D721Med (cell line): ENCODE measurements around the gene PPT2.

ENCODE experiments used
- DNase-seq: peaks from one replicate; pipeline ENCODE4 v3.0.0; 2011; ENCODE audit warnings: low spot score; ENCODE audit not compliant: insufficient read length
- FAIRE-seq: peaks from 2 replicates; lab custom pipeline; 2011; peaks lifted over from hg19 to GRCh38; lab: Jason Lieb, UNC
- CTCF ChIP-seq: IDR thresholded peaks from 2 replicates; pipeline ENCODE4 v1.5.1; 2012; ENCODE audit warnings: mild to moderate bottlenecking, control low read depth; ENCODE audit not compliant: insufficient read depth; ENCODE audit errors: missing control alignments

The PPT2 gene

GRCh38 chr6:32171234-32171633, 17.3 kb downstream of the PPT2 start:
- FAIRE-seq = no peak
- no peak for TF ChIP-seq CTCF
- no peak for DNase-seq

GRCh38 chr6:32173051-32173727, 19.2 kb downstream of the PPT2 start:
- FAIRE-seq (no peak), DNase-seq (no peak)
- no peak for TF ChIP-seq CTCF

GRCh38 chr6:32174416-32174815, 20.5 kb downstream of the PPT2 start:
- FAIRE-seq = no peak
- no peak for DNase-seq
- no peak for TF ChIP-seq CTCF

GRCh38 chr6:32175322-32175710, 21.4 kb downstream of the PPT2 start:
- DNase-seq (no peak), FAIRE-seq (no peak)
- TF ChIP-seq CTCF = no peak

- DNase-seq (peak; percentile 85), FAIRE-seq (no peak)
These were observed 22.0 kb downstream of the PPT2 start, which contains the start of gene AGPAT1 for GRCh38 chr6:32175711-32176475. TSS of gene AGPAT1 (minus strand) at chr6:32176084. CDS start at chr6:32171496, 4,588 bp downstream.

GRCh38 chr6:32176476-32177182, 22.7 kb downstream of the PPT2 start:
- no peak for TF ChIP-seq CTCF
- FAIRE-seq (no peak), DNase-seq (no peak)

More at GRCh38 chr6:32175711-32176475, 22.0 kb downstream of the PPT2 start, which contains the start of gene AGPAT1:
- TF ChIP-seq CTCF = no peak
